GM23248 (cell line): Measurements from ENCODE around the gene HSD17B4. TPM values are rescaled to one million over a fixed set of nuclear protein-coding genes. Genes with fewer than 3 reads are reported as not detected.
"Not testable (repeated sequence)": the region's sequence is repeated elsewhere in the genome, so short reads cannot be mapped to it uniquely, and the experiment has no call there.

Experiments
- DNase-seq: peaks from one replicate; pipeline ENCODE4 v3.0.0-alpha.2; 2015
- H2AFZ ChIP-seq: fragments of 200-600 bp; sonication (generic); 2 replicates; pipeline ENCODE4 v1.6.1; 2016; ENCODE audit warnings: antibody characterized with exemption
- H3F3A ChIP-seq: fragments of 200-600 bp; sonication (generic); 2 replicates; pipeline ENCODE4 v1.6.1; 2016; ENCODE audit warnings: mild to moderate bottlenecking, antibody characterized with exemption, mixed run types; ENCODE audit not compliant: insufficient read depth
- H3K27ac ChIP-seq: fragments of 200-600 bp; sonication (generic); 2 replicates; pipeline ENCODE4 v1.5.1; 2016; ENCODE audit warnings: mild to moderate bottlenecking
- H3K27me3 ChIP-seq: fragments of 200-600 bp; sonication (generic); replicated peaks from 2 replicates; pipeline ENCODE4 v1.6.1; 2016; ENCODE audit warnings: mild to moderate bottlenecking; ENCODE audit not compliant: insufficient read depth
- H3K36me3 ChIP-seq: fragments of 200-600 bp; sonication (generic); 2 replicates; pipeline ENCODE4 v1.6.1; 2016; ENCODE audit warnings: low read depth, mild to moderate bottlenecking
- H3K4me1 ChIP-seq: fragments of 200-600 bp; sonication (generic); 2 replicates; pipeline ENCODE4 v1.6.1; 2016; ENCODE audit warnings: mild to moderate bottlenecking; ENCODE audit not compliant: insufficient read depth
- H3K4me2 ChIP-seq: fragments of 200-600 bp; sonication (generic); one replicate; pipeline ENCODE4 v1.6.1; 2016; ENCODE audit warnings: mild to moderate bottlenecking; ENCODE audit not compliant: unreplicated experiment
- H3K4me3 ChIP-seq: fragments of 200-600 bp; sonication (generic); 2 replicates; pipeline ENCODE4 v1.5.1; 2016; ENCODE audit warnings: mild to moderate bottlenecking
- H3K79me2 ChIP-seq: fragments of 200-600 bp; sonication (generic); 2 replicates; pipeline ENCODE4 v1.6.1; 2016; ENCODE audit warnings: mild to moderate bottlenecking; ENCODE audit not compliant: insufficient read depth
- H3K9ac ChIP-seq: fragments of 200-600 bp; sonication (generic); 2 replicates; pipeline ENCODE4 v1.6.1; 2016; ENCODE audit warnings: mild to moderate bottlenecking
- H3K9me2 ChIP-seq: fragments of 200-600 bp; sonication (generic); 2 replicates; pipeline ENCODE4 v1.6.1; 2016; ENCODE audit warnings: mixed run types, mild to moderate bottlenecking, moderate library complexity; ENCODE audit not compliant: insufficient read depth
- H3K9me3 ChIP-seq: fragments of 200-600 bp; sonication (generic); one replicate; pipeline ENCODE4 v1.6.1; 2017; ENCODE audit warnings: low read depth
- H4K20me1 ChIP-seq: fragments of 200-600 bp; sonication (generic); 2 replicates; pipeline ENCODE4 v1.6.0; 2016; ENCODE audit not compliant: insufficient read depth
- EZH2 ChIP-seq: fragments of 200-600 bp; sonication (generic); IDR thresholded peaks from 2 replicates; pipeline ENCODE4 v1.6.1; 2018; ENCODE audit warnings: antibody characterized with exemption, mild to moderate bottlenecking; ENCODE audit not compliant: insufficient read depth, poor library complexity, severe bottlenecking
- EZH2phosphoT487 ChIP-seq: fragments of 200-600 bp; sonication (generic); IDR thresholded peaks from 2 replicates; pipeline ENCODE4 v1.6.1; 2018; ENCODE audit warnings: antibody characterized with exemption, moderate library complexity, mild to moderate bottlenecking, low read depth; ENCODE audit not compliant: insufficient read depth
- WGBS, 2 experiments: methylation state at CpG; one replicate each; pipeline ENCODE4 v1.1.6; 2015 to 2017; ENCODE audit warnings: low lambda C conversion rate in 2 of 2, low coverage in 1 of 2; ENCODE audit errors: missing lambda C conversion rate in 2 of 2; 5-methylcytosine and 5-hydroxymethylcytosine counted together
- in situ Hi-C: fragments of 300-500 bp; cut with MboI; formaldehyde crosslinking; loops from 2 replicates; pipeline ENCODE4 v1.15.0; 2020
- polyA plus RNA-seq: library from polyadenylated mRNA; unstranded; fragments of >200 nt; fragmentation: Nextera tagmentation; extraction: Ambion mirVana; gene quantifications from 2 replicates; pipeline ENCODE4 v1.2.1, GENCODE V29; 2016
- total RNA-seq: library from RNA; depleted of rRNA; stranded (reverse); fragments of >200 nt; shearing (Covaris generic); gene quantifications from 2 replicates; pipeline ENCODE4 v1.2.3, GENCODE V29; 2014

Gene HSD17B4
- total and polyA plus RNA-seq, 2 experiments from 2014 or later, result 55.8 to 86.5 TPM

DNA sequence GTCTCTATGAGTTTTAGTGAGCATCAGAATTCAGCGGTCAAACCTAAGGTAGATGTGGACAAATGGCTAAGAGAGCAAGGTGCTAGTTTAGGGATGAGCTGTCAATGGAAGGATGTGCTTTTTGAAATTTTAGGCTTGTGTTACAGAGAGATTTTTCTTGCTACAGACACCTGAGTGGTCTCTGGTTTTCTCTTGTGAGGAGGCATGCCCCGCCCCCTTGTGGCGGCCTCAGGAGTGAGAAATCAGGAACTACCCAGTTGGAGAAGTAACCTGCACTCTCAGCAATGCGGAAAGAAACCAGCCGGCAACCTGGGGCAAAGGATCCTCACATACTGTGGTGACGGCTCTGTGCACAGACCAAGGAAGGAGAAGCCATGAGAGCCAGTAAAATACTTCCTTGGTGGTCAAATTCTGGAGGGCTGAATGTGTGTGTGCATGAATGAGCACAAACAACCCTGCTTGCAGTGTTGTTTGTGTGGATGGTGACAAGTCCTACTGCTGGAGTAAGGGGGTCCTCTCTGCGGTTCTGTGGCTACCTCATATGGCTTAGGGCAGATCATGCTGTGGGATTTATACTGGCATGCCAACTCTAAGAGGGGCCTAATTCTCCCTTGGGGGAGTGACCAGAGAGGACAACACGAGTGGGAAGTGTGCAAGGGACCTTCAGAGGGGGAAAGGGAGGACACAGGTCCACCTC is 16.7 kb upstream of the HSD17B4 start:
- DNase-seq, result peak; percentile 53
- in situ Hi-C loops, result no loop called here
- Histone ChIP-seq H3K9me2 (no peaks in the 10 kb centered on the region), H3K36me3 (no peaks in the 10 kb centered on the region), H4K20me1 (no peaks in the 10 kb centered on the region), H3K4me1 (no peaks in the 10 kb centered on the region), H3K9me3 (no peaks in the 10 kb centered on the region), H2AFZ (no peak overlapping the region), H3K4me2 (no peak overlapping the region), H3K27me3 (peaks cover 14% of the 10 kb centered on the region), H3F3A (no peaks in the 10 kb centered on the region), H3K9ac (no peak overlapping the region), H3K4me3 (no peak overlapping the region), H3K79me2 (no peaks in the 10 kb centered on the region), H3K27ac (no peak overlapping the region)
- TF ChIP-seq EZH2phosphoT487 (no peak), EZH2 (no peak)
- WGBS, 2 experiments, result 34% methylated on average over 8 of the region's 8 CpGs

DNA sequence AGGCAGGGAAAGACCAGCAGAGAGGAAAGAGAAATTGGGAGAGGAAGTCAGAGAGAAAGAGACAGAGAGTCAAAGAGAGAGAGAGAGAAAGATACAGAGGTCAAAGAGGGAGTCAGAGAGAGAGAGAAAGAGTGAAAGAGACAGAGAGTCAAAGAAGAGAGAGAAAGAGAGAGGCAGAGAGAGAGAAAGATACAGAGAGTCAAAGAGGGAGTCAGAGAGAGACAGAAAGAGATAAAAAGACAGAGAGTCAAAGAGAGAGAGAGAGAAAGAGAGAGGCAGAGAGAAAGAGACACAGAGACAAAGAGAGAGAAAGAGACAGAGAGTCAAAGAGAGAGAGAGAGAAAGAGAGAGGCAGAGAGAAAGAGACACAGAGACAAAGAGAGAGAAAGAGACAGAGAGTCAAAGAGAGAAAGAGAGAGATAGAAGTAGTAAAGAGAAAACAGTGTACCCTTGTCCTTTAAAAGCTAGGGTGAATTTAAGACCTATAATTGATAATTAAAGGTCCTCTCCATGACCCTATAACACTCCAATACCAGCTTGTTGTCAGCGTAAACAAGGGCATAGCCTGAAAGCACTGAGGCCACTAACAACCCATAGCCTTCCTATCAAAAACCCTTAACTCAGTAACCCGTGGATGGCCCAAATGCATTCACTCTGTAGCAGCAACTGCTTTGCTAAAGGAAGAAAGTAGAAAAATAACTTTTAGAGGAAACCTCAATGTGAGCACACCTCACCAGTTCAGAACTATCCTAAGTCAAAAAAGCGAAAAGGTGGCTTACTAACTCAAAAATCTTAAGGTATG is 14.3 kb upstream of the HSD17B4 start:
- not testable (repeated sequence) for H4K20me1 ChIP-seq
- WGBS, 2 experiments, result 38 to 47% methylated on average over 3 of the region's 3 CpGs

DNA sequence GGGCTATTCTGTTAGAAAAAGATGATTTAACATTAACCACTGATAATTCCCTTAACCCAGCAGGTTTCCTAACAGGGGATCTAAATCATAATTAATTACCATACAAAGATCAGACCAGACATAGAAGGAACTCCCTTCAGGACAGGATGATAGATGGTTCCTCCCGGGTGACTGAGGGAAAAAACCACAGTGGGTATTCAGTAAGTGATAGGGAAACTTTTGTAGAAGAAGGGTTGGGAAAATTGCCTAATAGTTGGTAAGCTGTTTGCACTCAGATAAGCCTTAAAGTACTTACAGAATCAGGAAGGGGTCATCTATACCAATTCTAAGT is 13.7 kb upstream of the HSD17B4 start:
- H3K27ac ChIP-seq, H3K4me3 ChIP-seq, H3K79me2 ChIP-seq, H3K9ac ChIP-seq, H3F3A ChIP-seq, H2AFZ ChIP-seq, H4K20me1 ChIP-seq, DNase-seq, H3K36me3 ChIP-seq, H3K4me2 ChIP-seq, H3K9me3 ChIP-seq, H3K9me2 ChIP-seq, in situ Hi-C loops, H3K4me1 ChIP-seq: not testable (repeated sequence)
- peaks cover 14% of the 10 kb centered on the region for H3K27me3 ChIP-seq
- WGBS, 2 experiments, result 0% methylated on average over 1 of the region's 1 CpG

More for the DNA sequence above, 14.3 kb upstream of the HSD17B4 start:
- H3K4me3 ChIP-seq, H3K9me3 ChIP-seq, H3K79me2 ChIP-seq, H2AFZ ChIP-seq, DNase-seq, H3K27ac ChIP-seq, H3F3A ChIP-seq, H3K4me1 ChIP-seq, H3K9ac ChIP-seq, H3K36me3 ChIP-seq, H3K4me2 ChIP-seq, H3K9me2 ChIP-seq, in situ Hi-C loops: not testable (repeated sequence)
- peaks cover 14% of the 10 kb centered on the region for H3K27me3 ChIP-seq

DNA sequence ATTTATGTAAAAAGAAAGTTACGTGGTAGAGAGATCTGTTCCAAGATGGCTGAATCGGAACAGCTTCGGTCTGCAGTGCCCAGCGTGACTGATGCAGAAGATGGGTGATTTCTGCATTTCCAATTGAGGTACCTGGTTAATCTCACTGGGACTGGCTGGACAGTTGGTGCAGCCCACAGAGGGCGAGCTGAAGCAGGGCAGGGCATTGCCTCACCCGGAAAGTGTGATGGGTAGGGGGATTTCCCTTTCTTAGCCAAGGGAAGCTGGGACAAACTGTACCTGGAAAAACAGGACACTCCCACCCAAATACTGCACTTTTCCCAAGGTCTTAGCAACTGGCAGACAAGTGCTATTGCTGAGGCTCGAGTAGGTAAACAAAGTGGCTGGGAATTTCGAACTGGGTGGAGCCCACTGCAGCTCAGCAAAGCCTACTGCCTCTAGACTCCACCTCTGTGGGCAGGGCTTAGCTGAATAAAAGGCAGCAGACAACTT is 13.1 kb upstream of the HSD17B4 start:
- WGBS, 2 experiments, result 60 to 63% methylated on average over 8 of the region's 8 CpGs
- Histone ChIP-seq H4K20me1 (no peaks in the 10 kb centered on the region), H3K9ac (no peak overlapping the region), H3K4me3 (no peak overlapping the region), H3K36me3 (no peaks in the 10 kb centered on the region), H3F3A (no peaks in the 10 kb centered on the region), H3K79me2 (no peaks in the 10 kb centered on the region), H3K9me3 (no peaks in the 10 kb centered on the region), H3K4me1 (no peaks in the 10 kb centered on the region), H3K9me2 (no peaks in the 10 kb centered on the region), H3K4me2 (no peak overlapping the region), H3K27ac (no peak overlapping the region), H2AFZ (no peak overlapping the region), H3K27me3 (peaks cover 14% of the 10 kb centered on the region)
- TF ChIP-seq EZH2 (no peak), EZH2phosphoT487 (no peak)
- in situ Hi-C loops, result no loop called here
- no peak for DNase-seq

DNA sequence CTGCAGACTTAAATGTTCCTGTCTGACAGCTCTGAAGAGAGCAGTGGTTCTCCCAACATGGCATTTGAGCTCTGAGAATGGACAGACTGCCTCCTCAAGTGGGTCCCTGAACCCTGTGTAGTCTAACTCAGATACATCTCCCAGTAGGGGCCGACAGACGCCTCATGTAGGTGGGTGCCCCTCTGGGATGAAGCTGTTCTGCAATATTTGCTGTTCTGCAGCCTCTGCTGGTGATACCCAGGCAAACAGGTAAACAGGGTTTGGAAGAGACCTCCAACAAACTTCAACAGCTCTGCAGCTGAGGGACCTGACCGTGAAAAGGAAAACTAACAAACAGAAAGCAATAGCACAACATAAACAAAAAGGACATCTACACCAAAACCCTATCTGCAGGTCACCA is 12.7 kb upstream of the HSD17B4 start:
- H3K9me2 ChIP-seq, H3K27ac ChIP-seq, H4K20me1 ChIP-seq, in situ Hi-C loops, H3K36me3 ChIP-seq, H3K9ac ChIP-seq, H3K9me3 ChIP-seq, H3F3A ChIP-seq, DNase-seq, H2AFZ ChIP-seq, H3K4me2 ChIP-seq, H3K79me2 ChIP-seq, H3K4me1 ChIP-seq, H3K4me3 ChIP-seq: not testable (repeated sequence)
- H3K27me3 ChIP-seq, result peaks cover 14% of the 10 kb centered on the region
- WGBS, 2 experiments, result 63 to 68% methylated on average over 3 of the region's 3 CpGs

DNA sequence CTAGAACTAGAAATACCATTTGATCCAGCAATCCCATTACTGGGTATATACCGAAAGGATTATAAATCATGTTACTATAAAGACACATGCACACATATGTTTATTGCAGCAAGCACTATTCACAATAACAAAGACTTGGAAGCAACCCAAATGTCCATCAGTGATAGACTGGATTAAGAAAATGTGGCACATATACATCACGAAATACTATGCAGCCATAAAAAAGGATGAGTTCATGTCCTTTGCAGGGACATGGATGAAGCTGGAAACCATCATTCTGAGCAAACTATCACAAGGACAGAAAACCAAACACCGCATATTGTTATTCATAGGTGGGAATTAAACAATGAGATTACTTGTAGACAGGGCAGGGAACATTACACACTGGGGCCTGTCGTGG is 7.7 kb upstream of the HSD17B4 start:
- H2AFZ ChIP-seq, H3K4me1 ChIP-seq, H3K4me3 ChIP-seq, H3K9me3 ChIP-seq, H3K27ac ChIP-seq, H3K36me3 ChIP-seq, H3K9me2 ChIP-seq, in situ Hi-C loops, H3K79me2 ChIP-seq, H3K4me2 ChIP-seq, H3F3A ChIP-seq, DNase-seq, H4K20me1 ChIP-seq, H3K9ac ChIP-seq, H3K27me3 ChIP-seq: not testable (repeated sequence)
- 57 to 62% methylated on average over 4 of the region's 4 CpGs for WGBS, 2 experiments
